ENCODE results near the gene AMN1.
"Not testable (repeated sequence)": the region's sequence is repeated elsewhere in the genome, so short reads cannot be mapped to it uniquely, and the experiment has no call there.

AMN1 gene

GRCh38 chr12:31759632-31760459 lies 31.0 kb upstream of the AMN1 start:
- TF ChIP-seq CTCF (IDR thresholded peaks at IDR 0.05; ENCODE audit: low read depth, low read length): no peak
- no peak overlapping the region for H3K4me3 ChIP-seq (ENCODE audit: low read depth, low read length)

GRCh38 chr12:31758297-31758696 lies 29.5 kb upstream of the AMN1 start:
- not testable (repeated sequence) for H3K4me3 ChIP-seq (ENCODE audit: low read depth, low read length)

GRCh38 chr12:31756977-31757420 lies 28.2 kb upstream of the AMN1 start:
- no peak overlapping the region for H3K4me3 ChIP-seq (ENCODE audit: low read depth, low read length)
- no peak for TF ChIP-seq CTCF (IDR thresholded peaks at IDR 0.05; ENCODE audit: low read depth, low read length)

- no peak for TF ChIP-seq CTCF (IDR thresholded peaks at IDR 0.05; ENCODE audit: low read depth, low read length)
- no peak overlapping the region for H3K4me3 ChIP-seq (ENCODE audit: low read depth, low read length)
Observed at GRCh38 chr12:31752450-31752849, 23.6 kb upstream of the AMN1 start.

- TF ChIP-seq CTCF (IDR thresholded peaks at IDR 0.05; ENCODE audit: low read depth, low read length): no peak
- H3K4me3 ChIP-seq (ENCODE audit: low read depth, low read length): no peak overlapping the region
Observed at GRCh38 chr12:31751085-31751484, 22.3 kb upstream of the AMN1 start.

GRCh38 chr12:31750747-31751039 lies 21.9 kb upstream of the AMN1 start:
- no peak overlapping the region for H3K4me3 ChIP-seq (ENCODE audit: low read depth, low read length)
- no peak for TF ChIP-seq CTCF (IDR thresholded peaks at IDR 0.05; ENCODE audit: low read depth, low read length)

GRCh38 chr12:31749024-31749704 lies 20.3 kb upstream of the AMN1 start:
- TF ChIP-seq CTCF (IDR thresholded peaks at IDR 0.05; ENCODE audit: low read depth, low read length): no peak
- no peak overlapping the region for H3K4me3 ChIP-seq (ENCODE audit: low read depth, low read length)
